ENCODE data around the gene FRAS1.
"Not testable (repeated sequence)": the region's sequence is repeated elsewhere in the genome, so short reads cannot be mapped to it uniquely, and the experiment has no call there.

FRAS1 gene

GRCh38 chr4:78520808-78521226 is 463.7 kb downstream of the FRAS1 start:
- no peak for DNase-seq

DNA sequence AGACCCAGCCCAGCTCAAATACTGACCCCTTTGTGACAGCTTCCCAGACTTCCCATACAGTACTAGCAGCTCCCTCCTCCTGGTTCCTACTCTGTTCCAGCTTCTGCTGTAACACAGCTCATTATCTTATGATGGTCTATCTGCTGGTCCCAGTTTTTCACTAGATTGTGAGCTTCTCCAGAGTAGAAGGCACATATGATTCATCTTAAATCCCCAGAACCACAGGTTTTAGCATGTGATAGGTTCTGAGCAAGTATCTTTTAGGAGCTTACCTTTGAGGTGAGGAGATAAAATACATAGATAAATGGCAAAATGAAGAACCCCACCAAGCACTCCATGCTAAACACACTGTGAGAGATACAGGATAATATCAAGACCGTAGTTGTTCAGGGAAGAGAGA is 466.9 kb downstream of the FRAS1 start:
- no peak for DNase-seq

- no peak for DNase-seq
These were observed 468.4 kb downstream of the FRAS1 start for GRCh38 chr4:78525559-78525958.

- DNase-seq = no peak
These were observed 470.0 kb downstream of the FRAS1 start for GRCh38 chr4:78527103-78527502.

DNA sequence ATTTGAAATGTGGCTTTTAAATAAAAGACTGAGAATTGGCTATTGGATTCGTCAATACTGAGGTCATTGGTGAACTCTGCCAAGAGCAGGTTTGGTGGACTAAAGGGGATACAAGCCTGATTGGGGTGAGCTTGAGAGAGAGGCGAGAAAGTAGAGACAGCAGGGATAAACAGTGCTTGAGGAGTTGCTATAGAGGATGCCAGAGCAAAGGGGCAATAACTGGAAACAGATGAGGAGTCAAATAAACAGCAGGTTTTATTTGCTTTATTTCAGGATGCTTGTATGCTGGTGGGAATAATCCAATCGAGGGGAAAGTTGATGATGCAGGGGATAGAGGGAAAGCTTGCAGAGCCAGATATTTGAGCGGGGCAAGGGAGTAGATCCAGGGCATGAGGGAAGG is 470.4 kb downstream of the FRAS1 start:
- no peak for DNase-seq

DNA sequence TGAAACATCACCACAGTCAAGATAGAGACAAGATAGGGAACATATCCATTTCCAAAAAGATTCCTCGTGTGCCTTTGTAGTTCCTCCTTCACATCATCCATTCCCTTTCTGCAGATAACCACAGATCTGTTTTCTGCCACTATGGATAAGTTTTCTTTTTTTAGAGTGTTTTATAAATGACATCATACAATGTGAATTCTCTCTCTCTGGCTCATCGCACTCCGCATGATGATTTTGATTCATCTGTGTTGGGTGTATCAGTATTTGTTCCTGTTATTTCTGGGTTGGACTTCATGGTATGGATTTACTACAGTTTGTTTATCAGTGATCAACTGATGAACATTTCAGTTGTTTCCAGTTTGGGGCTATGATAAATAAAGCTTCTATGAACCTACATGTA is 471.2 kb downstream of the FRAS1 start:
- no peak for DNase-seq

DNA sequence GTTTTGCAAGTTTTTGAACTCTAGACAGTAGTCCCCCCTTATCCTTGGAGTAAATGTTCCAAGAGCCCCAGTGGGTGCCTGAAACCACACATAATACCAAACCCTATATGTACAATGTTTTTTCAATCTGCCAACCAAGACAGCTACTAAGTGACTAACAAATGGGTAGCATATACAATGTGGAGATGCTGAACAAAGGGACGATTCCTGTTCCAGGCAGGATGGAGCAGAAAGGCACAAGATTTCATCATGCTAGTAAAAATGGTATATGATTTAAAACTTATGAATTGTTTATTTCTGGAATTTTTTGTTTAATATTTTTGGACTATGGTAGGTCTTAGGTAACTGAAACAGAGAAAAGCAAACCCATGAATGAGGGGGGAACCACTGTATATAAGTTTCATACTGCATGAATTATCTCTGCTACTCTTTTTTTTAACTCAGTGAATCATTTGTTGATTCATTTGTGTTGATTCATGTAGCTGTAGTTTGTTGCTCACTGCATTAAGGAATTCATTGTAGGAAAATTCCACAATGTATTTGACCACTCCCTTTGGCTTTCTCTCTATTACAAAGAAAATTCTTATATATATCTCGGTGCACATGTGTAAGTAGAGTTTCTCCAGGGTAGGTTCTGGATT is 472.6 kb downstream of the FRAS1 start:
- no peak for DNase-seq

DNA sequence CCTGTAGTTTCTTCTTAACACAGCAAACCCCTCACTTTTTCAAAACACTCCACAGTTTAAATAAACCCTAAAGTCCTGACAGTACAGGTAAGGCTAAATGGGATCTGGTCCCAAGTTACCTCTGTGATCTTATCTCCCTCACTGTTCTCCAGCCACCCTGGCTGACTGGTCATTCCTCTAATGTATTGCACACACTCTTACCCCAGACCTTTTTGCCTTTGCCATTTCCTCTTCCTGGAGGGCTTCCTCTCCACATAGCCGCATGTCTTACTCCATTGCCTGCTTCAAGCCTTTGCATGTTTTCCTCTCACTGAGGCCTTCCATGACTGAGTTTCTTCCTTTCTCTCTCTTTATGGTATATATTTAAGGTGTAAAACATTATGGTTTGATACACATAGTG is 474.9 kb downstream of the FRAS1 start:
- no peak for DNase-seq

- DNase-seq = no peak
These were observed 476.7 kb downstream of the FRAS1 start for GRCh38 chr4:78533854-78534253.

DNA sequence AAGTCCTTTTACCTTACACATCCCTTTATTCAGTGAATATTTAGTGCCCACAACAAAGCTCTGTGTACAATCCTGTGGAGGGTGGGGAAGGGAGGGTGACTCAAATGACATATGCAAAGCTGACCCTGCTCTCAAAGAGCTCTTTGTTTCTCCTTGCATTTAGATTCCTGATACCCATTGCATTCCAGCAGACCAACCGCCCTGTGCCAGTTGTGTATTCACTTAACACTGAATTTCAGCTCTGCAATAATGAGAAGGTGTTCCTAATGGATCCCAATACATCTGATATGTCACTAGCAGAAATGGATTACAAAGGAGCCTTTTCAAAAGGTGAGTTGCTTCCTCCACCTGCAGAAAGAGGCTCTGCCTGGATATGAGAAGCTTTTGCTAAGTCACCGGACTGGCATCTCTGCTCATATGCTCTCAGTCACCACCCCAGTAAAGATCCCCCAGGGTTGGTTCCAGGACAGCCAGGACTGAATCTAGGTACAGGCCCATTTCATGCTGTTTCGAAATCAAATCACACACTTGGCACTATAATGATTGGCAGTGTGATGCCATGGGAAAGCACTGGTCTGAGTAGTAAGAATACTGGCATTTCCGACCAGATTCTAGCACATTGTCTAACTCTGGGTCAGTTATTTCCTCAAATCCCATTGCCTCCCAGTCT is 477.3 kb downstream of the FRAS1 start:
- no peak for DNase-seq

DNA sequence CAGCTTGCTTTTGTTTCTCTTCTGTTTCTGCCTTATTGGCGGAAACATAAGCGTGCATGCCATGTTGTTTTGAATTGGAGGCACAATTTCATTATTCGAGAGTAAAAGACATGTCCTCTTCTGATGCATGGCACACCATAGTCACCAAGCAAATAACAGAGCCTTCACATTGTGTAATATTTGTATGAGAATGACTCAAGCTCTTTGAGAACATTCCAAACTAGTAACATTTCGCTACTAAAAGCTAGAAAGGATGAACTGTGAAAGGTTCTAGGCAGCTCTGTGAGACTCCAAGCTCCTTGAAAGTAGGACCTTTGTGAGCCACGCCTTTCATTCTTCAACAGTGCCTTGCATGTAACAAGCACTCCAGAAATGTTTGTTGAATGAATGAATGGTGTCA is 485.2 kb downstream of the FRAS1 start:
- no peak for DNase-seq

DNA sequence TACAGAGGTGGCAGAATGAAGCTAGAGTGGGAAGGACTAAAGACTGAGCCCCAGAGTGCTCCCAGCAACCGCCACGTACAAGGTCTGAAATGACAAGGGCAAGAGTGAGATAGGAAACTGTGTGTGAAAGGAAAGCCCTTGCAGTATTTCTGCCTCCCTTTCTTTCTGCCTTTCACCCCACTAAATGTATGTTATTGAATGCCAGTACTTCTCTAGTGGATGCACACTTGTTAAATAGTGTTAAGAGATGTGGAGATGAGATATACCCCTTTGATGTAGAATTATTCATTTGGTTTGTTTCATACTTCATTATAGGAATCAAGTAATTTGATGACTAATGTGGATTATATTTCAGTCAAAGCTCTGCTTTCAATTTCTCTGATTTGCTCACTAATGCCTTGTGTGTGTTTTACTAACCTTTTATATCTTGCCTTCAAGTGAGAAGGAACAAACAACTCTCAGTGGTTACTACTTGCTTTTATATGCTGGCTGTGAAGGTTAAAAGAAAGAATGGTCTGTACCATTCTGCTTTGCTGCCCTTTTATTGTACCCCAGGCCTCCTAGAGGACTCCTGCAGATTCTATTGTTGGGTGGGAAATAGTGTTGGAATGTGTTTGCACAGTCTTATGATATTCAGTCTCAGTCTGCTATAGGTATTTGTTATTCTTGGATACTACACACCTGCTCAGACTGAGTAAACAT is 486.5 kb downstream of the FRAS1 start:
- no peak for DNase-seq

GRCh38 chr4:78544678-78545077 is 487.6 kb downstream of the FRAS1 start:
- no peak for DNase-seq

GRCh38 chr4:78545275-78546246 is 488.4 kb downstream of the FRAS1 start:
- DNase-seq = no peak

GRCh38 chr4:78547899-78548298 is 490.8 kb downstream of the FRAS1 start:
- not testable (repeated sequence) for DNase-seq

- not testable (repeated sequence) for DNase-seq
These were observed 491.8 kb downstream of the FRAS1 start for GRCh38 chr4:78548889-78549288.

DNA sequence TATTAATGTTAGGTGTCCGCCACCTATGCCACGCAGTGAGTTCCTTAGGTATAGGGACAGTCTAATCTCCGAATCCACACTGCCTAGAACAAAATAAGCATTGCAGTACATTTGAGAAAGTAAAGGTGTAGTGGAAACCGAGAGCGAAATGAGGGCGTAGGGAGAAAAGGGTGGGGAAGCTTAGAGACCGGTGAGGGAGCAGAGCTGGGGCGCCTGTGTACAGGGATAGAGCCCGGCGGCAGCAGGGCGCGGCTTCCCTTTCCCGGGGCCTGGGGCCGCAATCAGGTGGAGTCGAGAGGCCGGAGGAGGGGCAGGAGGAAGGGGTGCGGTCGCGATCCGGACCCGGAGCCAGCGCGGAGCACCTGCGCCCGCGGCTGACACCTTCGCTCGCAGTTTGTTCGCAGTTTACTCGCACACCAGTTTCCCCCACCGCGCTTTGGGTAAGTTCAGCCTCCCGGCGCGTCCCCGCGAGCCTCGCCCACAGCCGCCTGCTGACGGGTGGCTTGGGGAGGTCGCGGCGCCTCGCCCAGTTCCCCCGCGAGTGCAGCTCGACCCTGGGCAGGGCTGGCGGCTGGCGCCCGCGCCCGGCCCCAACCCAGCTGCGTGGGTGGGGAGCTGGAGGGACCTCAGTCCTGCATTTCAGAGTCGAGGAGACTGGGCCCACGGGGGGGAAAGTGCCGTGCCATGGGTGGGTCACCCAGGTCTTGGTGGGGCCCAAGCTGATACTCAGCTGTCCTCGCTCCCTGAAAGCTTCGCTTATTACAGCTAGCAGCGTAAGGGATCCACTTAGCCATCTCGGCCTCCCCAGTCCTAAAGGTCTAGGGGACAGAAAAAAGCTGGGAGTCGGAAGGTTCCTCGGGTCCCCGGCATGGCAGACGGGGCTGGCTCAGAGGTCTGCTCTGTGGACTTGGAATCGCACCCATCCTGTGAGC is 494.6 kb downstream of the FRAS1 start, which contains the start of gene ANXA3:
TSS of gene ANXA3 (plus strand) at position 351 of the 932 bp plus-strand sequence. CDS start 2,704 bp downstream, outside the sequence.
- DNase-seq = no peak

GRCh38 chr4:78552389-78553042 is 495.4 kb downstream of the FRAS1 start:
- DNase-seq = no peak

- no peak for DNase-seq
These were observed 495.9 kb downstream of the FRAS1 start for GRCh38 chr4:78553043-78553396.

GRCh38 chr4:78553529-78554060 is 496.5 kb downstream of the FRAS1 start:
- DNase-seq = no peak

DNA sequence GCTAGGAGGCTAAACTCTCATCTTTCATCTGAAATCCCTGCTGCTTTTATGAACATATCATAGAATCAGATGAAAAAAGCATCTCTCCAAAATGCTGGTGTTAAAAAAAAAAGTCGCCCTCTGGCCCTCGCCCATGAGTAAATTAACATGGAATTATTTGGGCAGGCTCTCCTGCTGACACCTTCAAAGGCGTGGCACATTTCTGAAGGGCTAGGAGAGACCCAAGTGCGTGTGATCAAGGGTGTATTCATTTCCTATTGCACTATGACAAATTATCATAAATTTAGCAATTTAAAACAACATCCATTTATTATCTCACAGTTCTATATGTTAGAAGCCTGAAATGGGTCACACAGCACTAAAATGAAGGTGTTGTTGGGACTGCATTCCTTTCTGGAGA is 499.5 kb downstream of the FRAS1 start:
- DNase-seq = no peak
